ENCODE data around the gene CFDP1.

Gene CFDP1

GRCh38 chr16:75263291-75263962, 169.9 kb downstream of the CFDP1 start:
- TF ChIP-seq CTCF (IDR thresholded peaks at IDR 0.05; ENCODE audit: low read depth, low read length) (no peak), POLR2A (IDR thresholded peaks at IDR 0.05; ENCODE audit: extremely low read depth, insufficient read length) (no peak), MYC (IDR thresholded peaks at IDR 0.05; ENCODE audit: low read depth, low read length) (no peak)
- TF ChIP-seq, protein P1, sequence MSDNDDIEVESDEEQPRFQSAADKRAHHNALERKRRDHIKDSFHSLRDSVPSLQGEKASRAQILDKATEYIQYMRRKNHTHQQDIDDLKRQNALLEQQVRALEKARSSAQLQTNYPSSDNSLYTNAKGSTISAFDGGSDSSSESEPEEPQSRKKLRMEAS (IDR thresholded peaks at IDR 0.05; ENCODE audit: low read depth, low read length) = no peak
- no peak overlapping the region for H3K4me3 ChIP-seq (ENCODE audit: low read depth, low read length)
- no peak for DNase-seq (ENCODE audit: low read depth)

DNA sequence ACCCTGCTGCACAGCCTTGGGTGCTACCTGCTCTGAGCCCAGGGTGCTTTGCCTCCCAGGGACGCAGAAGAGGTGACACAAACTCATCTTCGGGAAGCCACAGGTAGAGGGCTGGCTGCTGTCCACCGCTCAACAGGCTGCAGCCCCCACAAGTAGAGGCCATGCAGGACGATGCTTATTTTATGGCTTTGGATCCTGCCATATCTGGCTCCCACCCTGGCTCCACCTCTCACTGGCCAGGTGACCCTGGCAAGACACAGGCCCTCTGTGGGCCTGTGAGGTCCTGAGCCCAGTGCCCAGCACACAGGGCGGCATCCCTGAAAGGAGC, 170.5 kb downstream of the CFDP1 start:
- no peak for DNase-seq (ENCODE audit: low read depth)
- no peak for TF ChIP-seq CTCF (IDR thresholded peaks at IDR 0.05; ENCODE audit: low read depth, low read length)
- TF ChIP-seq MYC (IDR thresholded peaks at IDR 0.05; ENCODE audit: low read depth, low read length) = no peak
- no peak for TF ChIP-seq POLR2A (IDR thresholded peaks at IDR 0.05; ENCODE audit: extremely low read depth, insufficient read length)
- TF ChIP-seq, protein P1 (IDR thresholded peaks at IDR 0.05; ENCODE audit: low read depth, low read length) = no peak
- no peak overlapping the region for H3K4me3 ChIP-seq (ENCODE audit: low read depth, low read length)

DNA sequence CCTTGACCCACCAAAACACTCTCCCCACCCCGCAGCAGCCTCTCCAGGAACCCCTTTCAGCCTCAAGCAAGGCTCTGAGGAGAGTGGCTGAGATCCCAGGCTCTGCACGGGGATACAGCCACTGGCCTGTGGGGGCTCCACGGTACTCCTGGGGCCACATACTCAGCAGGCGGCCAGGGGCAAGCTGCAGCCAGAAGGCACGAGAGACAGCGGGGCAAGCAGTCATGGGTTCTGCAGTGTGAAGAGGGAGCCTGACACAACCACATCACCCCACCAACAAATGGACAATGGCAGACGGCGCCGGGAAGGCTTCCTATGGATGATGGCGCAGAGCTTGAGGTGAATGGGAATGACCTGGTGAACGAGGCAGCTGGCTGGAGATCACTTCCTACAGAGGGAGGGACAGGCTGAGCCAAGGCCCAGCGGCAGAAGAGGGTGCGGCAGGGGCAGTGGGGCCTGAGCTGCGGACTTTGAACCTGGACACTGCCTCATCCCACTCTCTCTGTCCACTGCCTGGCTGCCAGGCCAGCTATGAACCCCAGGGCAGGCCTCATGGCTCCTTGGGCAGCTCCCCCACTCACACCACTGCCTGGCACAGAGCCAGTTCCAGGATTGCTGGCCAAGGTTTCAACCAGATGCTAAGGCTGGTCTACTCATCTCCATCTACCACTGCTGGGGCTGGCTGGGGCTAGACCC, 171.1 kb downstream of the CFDP1 start:
- no peak overlapping the region for H3K4me3 ChIP-seq (ENCODE audit: low read depth, low read length)
- TF ChIP-seq MYC (IDR thresholded peaks at IDR 0.05; ENCODE audit: low read depth, low read length) (no peak), POLR2A (IDR thresholded peaks at IDR 0.05; ENCODE audit: extremely low read depth, insufficient read length) (no peak), CTCF (IDR thresholded peaks at IDR 0.05; ENCODE audit: low read depth, low read length) (no peak)
- TF ChIP-seq, protein P1 (IDR thresholded peaks at IDR 0.05; ENCODE audit: low read depth, low read length) = no peak
- no peak for DNase-seq (ENCODE audit: low read depth)

DNA sequence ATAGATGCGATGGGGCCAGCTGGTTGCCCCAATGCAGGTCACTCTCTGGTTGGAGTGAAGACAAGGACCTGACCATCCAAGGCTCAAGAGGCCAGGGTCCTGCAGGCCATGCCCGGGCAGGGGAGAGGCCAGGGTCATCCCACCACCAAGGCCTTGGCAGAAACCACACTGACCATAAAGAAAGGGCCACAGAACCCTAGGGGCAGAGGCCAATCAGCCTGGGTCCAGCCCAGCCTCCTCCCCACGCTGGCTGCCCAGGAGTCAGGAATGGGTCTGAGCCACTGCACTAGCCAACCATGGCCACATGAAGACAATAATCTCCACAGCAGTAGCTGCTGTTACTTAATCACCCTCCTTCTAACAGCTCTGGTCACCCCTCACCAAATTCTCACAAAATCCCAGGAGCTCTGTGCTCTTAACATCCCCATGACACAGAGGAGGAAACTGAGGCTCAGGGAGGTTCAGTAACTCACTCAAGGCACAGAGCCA, 171.7 kb downstream of the CFDP1 start:
- no peak for TF ChIP-seq POLR2A (IDR thresholded peaks at IDR 0.05; ENCODE audit: extremely low read depth, insufficient read length)
- TF ChIP-seq, protein P1 (IDR thresholded peaks at IDR 0.05; ENCODE audit: low read depth, low read length) = no peak
- no peak for DNase-seq (ENCODE audit: low read depth)
- H3K4me3 ChIP-seq (ENCODE audit: low read depth, low read length) = no peak overlapping the region

GRCh38 chr16:75260851-75261589, 172.3 kb downstream of the CFDP1 start:
- no peak for DNase-seq (ENCODE audit: low read depth)

More at GRCh38 chr16:75260851-75261589, 172.3 kb downstream of the CFDP1 start:
- TF ChIP-seq MYC (IDR thresholded peaks at IDR 0.05; ENCODE audit: low read depth, low read length) (no peak), POLR2A (IDR thresholded peaks at IDR 0.05; ENCODE audit: extremely low read depth, insufficient read length) (no peak), CTCF (IDR thresholded peaks at IDR 0.05; ENCODE audit: low read depth, low read length) (no peak)
- TF ChIP-seq, protein P1 (IDR thresholded peaks at IDR 0.05; ENCODE audit: low read depth, low read length) = no peak
- H3K4me3 ChIP-seq (ENCODE audit: low read depth, low read length) = no peak overlapping the region
